Thymus (tissue), 11 donors: ENCODE measurements around the gene PATL1. TPM values are rescaled to one million over a fixed set of nuclear protein-coding genes. Genes with fewer than 3 reads are reported as not detected.
"Not testable (repeated sequence)": the region's sequence is repeated elsewhere in the genome, so short reads cannot be mapped to it uniquely, and the experiment has no call there.

Experiments
- DNase-seq, 9 donors: peaks; one replicate each; pipeline ENCODE4 v3.0.0-alpha.2; 2013; ENCODE audit warnings: low spot score in 9 of 9, low read depth in 6 of 9, missing footprints in 1 of 9
- H3K27ac ChIP-seq, 2 donors: one replicate each; pipeline ENCODE4 v1.5.1; 2013; ENCODE audit warnings: control low read depth in 1 of 2, low read depth in 1 of 2, low read length in 1 of 2, mild to moderate bottlenecking in 1 of 2, moderate library complexity in 1 of 2
- H3K27me3 ChIP-seq, 2 donors: one replicate each; pipeline ENCODE4 v1.5.1; 2013; ENCODE audit warnings: low read length in 1 of 2; ENCODE audit not compliant: control insufficient read depth in 2 of 2, insufficient read depth in 1 of 2
- H3K36me3 ChIP-seq, 2 donors: one replicate each; pipeline ENCODE4 v1.5.1; 2013; ENCODE audit warnings: low read length in 1 of 2, mild to moderate bottlenecking in 1 of 2, moderate library complexity in 1 of 2; ENCODE audit not compliant: control insufficient read depth in 2 of 2, insufficient read depth in 2 of 2
- H3K4me1 ChIP-seq, 2 donors: one replicate each; pipeline ENCODE4 v1.5.1; 2013; ENCODE audit warnings: low read length in 2 of 2; ENCODE audit not compliant: control insufficient read depth in 2 of 2, insufficient read depth in 2 of 2
- H3K4me3 ChIP-seq, 2 donors: one replicate each; pipeline ENCODE4 v1.5.1; 2013; ENCODE audit warnings: low read length in 2 of 2, control low read depth in 1 of 2, mild to moderate bottlenecking in 1 of 2
- H3K9me3 ChIP-seq, 2 donors: one replicate each; pipeline ENCODE4 v1.5.1; 2013; ENCODE audit warnings: low read length in 1 of 2, mild to moderate bottlenecking in 1 of 2; ENCODE audit not compliant: control insufficient read depth in 2 of 2, insufficient read depth in 1 of 2
- WGBS: extraction: QIAGEN DNeasy Blood & Tissue Kit; methylation state at CpG from one replicate; pipeline ENCODE4 v1.1.7; 2013; 5-methylcytosine and 5-hydroxymethylcytosine counted together
- polyA plus RNA-seq: library from polyadenylated mRNA; stranded (reverse); fragments of 200-250 nt; gene quantifications from one replicate; pipeline ENCODE4 v1.2.3, GENCODE V29; 2013
- total RNA-seq: library from RNA; stranded (reverse); fragments of 120-200 nt; gene quantifications from one replicate; pipeline ENCODE4 v1.2.4, GENCODE V29; 2013
- donor health status: healthy.

PATL1 gene
- total and polyA plus RNA-seq, 2 donors, result 6.0 to 13.0 TPM

- not testable (repeated sequence) for H3K27me3 ChIP-seq, DNase-seq, H3K27ac ChIP-seq, H3K36me3 ChIP-seq, H3K9me3 ChIP-seq, H3K4me3 ChIP-seq, H3K4me1 ChIP-seq
- 95% methylated on average over 1 of the region's 1 CpG for WGBS
Observed at GRCh38 chr11:59703515-59703914, 34.7 kb upstream of the PATL1 start.

GRCh38 chr11:59700157-59700556 is 31.3 kb upstream of the PATL1 start:
- not testable (repeated sequence) for H3K27me3 ChIP-seq, H3K36me3 ChIP-seq, H3K9me3 ChIP-seq, H3K27ac ChIP-seq, H3K4me3 ChIP-seq, H3K4me1 ChIP-seq, DNase-seq
- WGBS, result 93% methylated on average over 4 of the region's 5 CpGs

GRCh38 chr11:59698506-59698905 is 29.7 kb upstream of the PATL1 start:
- H3K4me1 ChIP-seq, result no peaks in the 10 kb centered on the region
- no peaks in the 10 kb centered on the region for H3K36me3 ChIP-seq
- H3K4me3 ChIP-seq, result no peak overlapping the region
- no peaks in the 10 kb centered on the region for H3K9me3 ChIP-seq
- H3K27me3 ChIP-seq, result no peaks in the 10 kb centered on the region
- no peak overlapping the region for H3K27ac ChIP-seq
- no peak for DNase-seq

GRCh38 chr11:59692915-59693314 is 24.1 kb upstream of the PATL1 start:
- Histone ChIP-seq H3K36me3 (no peaks in the 10 kb centered on the region), H3K4me3 (no peak overlapping the region), H3K27ac (no peak overlapping the region)

GRCh38 chr11:59691156-59691555 is 22.3 kb upstream of the PATL1 start:
- no peak overlapping the region for H3K4me3 ChIP-seq
- no peak for DNase-seq
- H3K4me1 ChIP-seq, result no peaks in the 10 kb centered on the region
- WGBS, result 66% methylated on average over 2 of the region's 2 CpGs
- H3K9me3 ChIP-seq, result no peaks in the 10 kb centered on the region
- H3K27ac ChIP-seq, result no peak overlapping the region
- no peaks in the 10 kb centered on the region for H3K36me3 ChIP-seq
- no peaks in the 10 kb centered on the region for H3K27me3 ChIP-seq

More at GRCh38 chr11:59692915-59693314, 24.1 kb upstream of the PATL1 start:
- DNase-seq, result no peak
- no peaks in the 10 kb centered on the region for H3K4me1 ChIP-seq
- no peaks in the 10 kb centered on the region for H3K27me3 ChIP-seq
- H3K9me3 ChIP-seq, result no peaks in the 10 kb centered on the region

- Histone ChIP-seq H3K27ac (no peak overlapping the region), H3K4me1 (no peaks in the 10 kb centered on the region), H3K27me3 (no peaks in the 10 kb centered on the region), H3K9me3 (no peaks in the 10 kb centered on the region), H3K36me3 (no peaks in the 10 kb centered on the region), H3K4me3 (no peak overlapping the region)
- WGBS, result 95% methylated on average over 3 of the region's 3 CpGs
- no peak for DNase-seq
Observed at GRCh38 chr11:59689015-59689414, 20.2 kb upstream of the PATL1 start.

- not testable (repeated sequence) for H3K9me3 ChIP-seq, H3K4me1 ChIP-seq
- 92% methylated on average over 7 of the region's 7 CpGs for WGBS
Observed at GRCh38 chr11:59681260-59681725, 12.5 kb upstream of the PATL1 start.

GRCh38 chr11:59680287-59681154 is 11.7 kb upstream of the PATL1 start:
- H3K36me3 ChIP-seq, result no peaks in the 10 kb centered on the region
- H3K4me1 ChIP-seq, result no peaks in the 10 kb centered on the region
- H3K9me3 ChIP-seq, result no peaks in the 10 kb centered on the region
- whole genome bisulfite sequencing, result 98% methylated on average over 1 of the region's 1 CpG
- H3K27ac ChIP-seq, result no peak overlapping the region
- peak; percentile 29 to 82 (median 50) for DNase-seq
- no peaks in the 10 kb centered on the region for H3K27me3 ChIP-seq
- H3K4me3 ChIP-seq, result no peak overlapping the region

More at GRCh38 chr11:59681260-59681725, 12.5 kb upstream of the PATL1 start:
- not testable (repeated sequence) for H3K27ac ChIP-seq, DNase-seq, H3K27me3 ChIP-seq, H3K4me3 ChIP-seq, H3K36me3 ChIP-seq

GRCh38 chr11:59679347-59679746 is 10.5 kb upstream of the PATL1 start:
- Histone ChIP-seq H3K27me3 (no peaks in the 10 kb centered on the region), H3K4me3 (no peak overlapping the region), H3K27ac (no peak overlapping the region), H3K4me1 (no peaks in the 10 kb centered on the region), H3K36me3 (no peaks in the 10 kb centered on the region), H3K9me3 (no peaks in the 10 kb centered on the region)
- DNase-seq, result no peak
